ENCODE results near the gene APMAP.

APMAP gene, protein sequence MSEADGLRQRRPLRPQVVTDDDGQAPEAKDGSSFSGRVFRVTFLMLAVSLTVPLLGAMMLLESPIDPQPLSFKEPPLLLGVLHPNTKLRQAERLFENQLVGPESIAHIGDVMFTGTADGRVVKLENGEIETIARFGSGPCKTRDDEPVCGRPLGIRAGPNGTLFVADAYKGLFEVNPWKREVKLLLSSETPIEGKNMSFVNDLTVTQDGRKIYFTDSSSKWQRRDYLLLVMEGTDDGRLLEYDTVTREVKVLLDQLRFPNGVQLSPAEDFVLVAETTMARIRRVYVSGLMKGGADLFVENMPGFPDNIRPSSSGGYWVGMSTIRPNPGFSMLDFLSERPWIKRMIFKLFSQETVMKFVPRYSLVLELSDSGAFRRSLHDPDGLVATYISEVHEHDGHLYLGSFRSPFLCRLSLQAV

DNA sequence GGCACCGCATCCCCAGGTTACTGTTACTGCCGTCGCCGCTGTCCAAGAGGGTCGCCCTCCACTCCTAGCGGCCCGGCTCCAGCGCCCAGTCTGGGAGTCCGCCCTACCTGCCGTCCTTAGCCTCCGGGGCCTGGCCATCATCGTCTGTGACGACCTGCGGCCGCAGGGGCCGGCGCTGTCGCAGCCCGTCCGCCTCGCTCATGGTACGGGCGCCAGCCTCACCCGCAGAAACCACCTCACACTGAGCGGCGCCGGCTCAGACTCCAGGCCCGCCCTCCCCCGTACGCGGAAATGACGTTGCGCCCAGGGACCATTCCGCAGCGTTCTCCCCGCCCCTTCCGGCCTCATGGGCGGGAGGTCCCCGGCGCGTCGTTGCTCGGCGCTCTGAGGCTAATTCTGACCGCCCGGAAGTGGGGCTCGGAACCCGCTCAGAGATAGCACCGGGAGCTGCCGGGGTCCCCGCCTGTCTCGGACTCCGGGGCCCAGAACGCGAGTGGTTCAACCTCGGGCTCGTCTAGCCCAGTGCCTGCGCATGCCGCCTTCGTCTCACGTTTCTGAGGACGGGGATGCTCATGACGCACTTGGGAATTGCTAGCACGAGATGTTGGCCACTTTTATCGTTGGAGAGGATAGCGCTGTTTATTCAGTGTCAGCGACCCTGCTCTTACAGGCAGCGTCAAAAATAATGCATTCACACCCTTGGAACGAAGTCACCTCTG is at the start of gene APMAP:
TSS of gene APMAP (minus strand) at position 265 of the 719 bp plus-strand sequence. CDS start at position 202, 63 bp downstream.
- DNase-seq: peak; percentile 75

DNA sequence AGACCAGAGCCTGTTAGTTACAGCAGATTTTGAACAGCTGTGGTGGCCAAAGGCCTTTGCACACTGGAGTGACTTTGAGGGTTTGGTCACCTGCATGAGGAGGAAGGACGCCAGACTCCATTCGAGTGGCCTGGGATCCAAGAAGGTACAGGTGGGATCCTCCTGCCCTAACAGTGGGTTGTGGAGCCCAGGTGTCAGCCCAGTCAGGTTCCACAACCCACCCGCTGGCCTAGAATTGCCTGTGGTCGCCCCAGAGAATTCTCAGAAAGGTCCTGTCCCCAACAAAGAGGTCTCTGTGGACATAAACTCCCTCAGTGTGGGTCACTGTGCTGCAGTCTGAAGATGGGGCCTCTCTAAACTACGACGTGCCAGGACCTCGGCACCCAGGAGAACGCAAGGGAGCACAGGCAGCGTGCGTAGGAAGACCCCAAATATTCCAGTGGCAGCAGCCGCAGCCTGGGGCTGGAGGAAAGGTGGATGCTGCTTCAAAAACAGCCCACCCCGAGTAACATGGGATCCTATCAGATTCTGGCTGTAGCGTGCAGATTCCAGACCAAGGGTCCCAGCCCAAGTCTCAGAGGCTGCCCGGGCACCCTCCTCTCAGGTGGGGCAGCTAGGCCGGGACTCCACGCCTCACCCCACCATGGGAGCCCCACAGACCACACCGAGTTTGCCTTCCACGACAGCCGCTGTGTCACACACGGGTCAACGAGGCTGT is 49.4 kb upstream of the APMAP start:
- no peak for DNase-seq

DNA sequence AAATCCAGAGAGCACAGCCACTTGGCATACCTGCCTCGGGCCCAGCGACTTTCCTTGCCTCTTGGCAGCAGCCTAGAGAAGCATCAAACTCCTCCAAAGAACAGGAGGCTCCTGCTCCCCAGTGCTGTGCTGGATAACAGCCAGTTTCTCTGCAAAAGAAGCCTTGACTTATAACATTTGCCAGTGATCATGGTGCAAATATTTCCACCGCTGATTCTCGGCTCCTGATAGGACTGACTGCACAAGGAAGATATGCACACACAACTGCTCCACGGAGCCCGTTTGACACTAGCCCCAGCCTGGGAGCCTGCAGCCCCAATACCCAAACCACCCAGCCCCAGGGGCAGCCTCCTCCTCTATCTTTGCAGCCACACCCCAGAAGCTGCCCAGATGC is 47.9 kb upstream of the APMAP start:
- DNase-seq: no peak

DNA sequence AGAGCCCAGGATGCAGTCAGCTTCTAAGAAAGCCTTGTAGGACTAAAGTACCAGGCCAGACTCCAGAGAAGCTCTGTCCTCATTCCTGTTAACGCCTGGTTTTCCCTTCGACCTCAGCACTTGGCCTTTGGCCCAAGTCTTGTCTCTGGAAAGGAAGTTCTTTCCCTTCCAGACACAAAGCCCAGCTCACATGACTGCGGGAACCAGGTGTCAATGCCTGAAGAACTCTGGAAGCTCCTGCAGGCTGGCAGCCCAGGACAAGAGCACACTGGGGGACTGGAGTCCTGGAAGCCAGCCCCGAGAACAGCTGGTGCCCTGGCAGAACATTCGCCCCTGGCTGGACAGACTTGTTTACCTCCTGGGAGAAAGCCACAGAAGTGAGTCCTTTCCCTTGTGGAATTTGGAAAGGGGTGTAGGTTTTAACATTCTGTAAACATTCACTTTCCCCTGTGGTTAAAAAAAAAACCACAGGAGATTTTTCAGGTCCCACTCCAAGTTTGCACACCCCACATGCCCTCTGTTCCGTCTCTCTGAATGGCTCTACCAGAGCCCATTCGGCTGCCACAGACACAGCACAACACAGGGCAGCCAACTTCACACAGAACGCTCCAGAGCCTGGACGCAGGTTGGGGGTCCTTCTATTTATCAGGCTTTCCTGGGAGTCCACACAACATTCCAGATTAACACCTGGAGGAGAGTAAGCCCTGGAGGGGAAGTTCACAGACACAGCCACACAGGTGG is 47.3 kb upstream of the APMAP start:
- peak; percentile 52 for DNase-seq

DNA sequence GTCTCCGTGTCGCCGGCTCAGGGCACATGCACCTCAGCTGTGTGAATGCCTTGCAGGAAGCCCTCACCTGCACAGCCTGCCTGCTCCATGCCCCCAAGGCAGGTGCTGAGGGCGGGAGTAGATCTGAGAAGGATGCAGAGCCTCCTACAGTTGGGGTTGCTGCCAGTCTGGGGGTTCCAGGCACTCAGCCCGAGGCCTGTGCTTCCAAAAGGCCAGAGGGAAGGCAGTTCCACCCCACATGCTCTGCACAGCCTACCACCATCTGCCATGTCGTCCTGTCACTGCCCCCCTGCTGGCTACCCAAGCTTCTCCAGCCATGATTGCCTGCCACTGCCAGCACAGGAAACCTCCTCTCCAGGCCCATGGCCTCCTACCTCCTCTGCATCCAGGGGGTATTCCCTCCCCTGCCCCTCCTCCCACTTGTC is 46.1 kb upstream of the APMAP start:
- peak; percentile 54 for DNase-seq

DNA sequence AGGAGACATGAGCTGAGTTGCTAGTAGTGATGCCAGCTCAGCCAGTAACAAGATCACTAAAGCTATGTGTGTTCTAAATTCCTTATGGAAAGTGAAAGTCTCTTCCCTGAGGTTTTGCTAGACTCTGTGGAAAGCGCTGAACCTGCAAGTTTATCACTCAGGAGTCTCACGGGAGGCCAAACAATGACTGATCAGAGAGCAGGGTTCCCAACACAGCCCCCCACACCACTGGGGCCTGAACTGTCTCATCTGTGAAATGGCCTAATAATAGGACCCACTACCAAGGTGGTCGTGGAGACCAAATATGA is 45.5 kb upstream of the APMAP start:
- DNase-seq: no peak

DNA sequence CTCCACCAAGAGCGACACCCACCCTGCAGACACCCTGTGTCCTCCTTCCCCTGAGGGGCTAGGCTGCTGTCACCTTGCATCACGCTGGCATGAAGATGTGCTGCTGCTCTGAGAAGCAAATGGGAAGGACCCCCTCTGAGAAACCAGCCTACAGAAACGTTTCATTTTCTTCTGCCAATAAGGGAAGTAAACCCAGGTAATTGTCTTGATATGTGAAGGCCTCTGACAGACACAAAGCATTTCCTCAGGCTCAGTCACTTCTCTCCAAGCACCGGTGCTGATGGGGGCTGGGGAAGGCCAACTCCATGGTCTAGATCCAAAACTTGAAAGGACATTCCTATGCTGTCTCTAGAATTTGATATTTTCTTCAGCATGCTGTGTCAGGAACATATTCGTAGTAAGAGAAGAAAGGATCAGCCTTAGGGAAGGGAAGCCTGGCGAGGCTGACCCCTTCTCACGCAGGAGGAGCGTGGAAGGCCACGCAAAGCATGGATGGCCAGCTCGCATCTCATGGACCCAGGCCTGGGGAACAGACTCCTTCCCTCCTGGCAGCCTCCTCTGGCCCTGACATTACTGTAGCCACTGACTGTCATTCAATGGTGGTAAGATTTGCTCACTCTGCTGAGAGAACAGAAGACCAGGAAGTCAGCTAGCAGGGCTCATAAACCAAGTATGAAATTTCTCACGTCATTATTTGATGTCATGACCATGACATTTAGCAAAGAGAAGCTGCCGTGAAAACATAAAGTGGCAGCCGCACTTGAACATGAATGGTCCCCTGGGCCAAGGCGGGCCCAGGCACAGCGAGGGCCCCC is 44.9 kb upstream of the APMAP start:
- no peak for DNase-seq

DNA sequence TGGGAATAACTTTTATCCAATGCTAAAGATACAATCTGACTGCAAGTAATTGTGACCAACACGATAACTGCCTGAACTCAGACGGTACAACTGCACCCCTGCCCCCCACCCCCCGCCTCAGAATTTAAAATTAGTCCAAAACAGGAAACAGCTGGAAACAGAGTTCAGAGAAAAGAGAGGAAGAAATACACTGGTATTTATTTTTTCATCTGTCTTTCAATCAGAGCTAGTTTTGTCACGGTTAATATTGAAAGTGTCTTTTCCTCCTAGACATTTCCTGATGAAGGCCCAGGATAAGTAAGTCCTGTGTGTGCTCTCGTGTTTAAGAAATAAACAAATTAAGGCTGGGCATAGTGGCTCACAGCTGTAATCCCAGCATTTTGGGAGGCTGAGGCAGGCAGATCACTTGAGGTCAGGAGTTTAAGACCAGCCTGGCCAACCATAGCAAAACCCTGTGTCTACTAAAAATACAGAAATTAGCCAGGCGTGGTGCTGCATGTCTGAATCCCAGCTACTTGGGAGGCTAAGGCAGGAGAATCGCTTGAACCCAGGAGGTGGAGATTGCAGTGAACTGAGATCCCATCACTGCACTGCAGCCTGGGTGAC is 43.9 kb upstream of the APMAP start:
- DNase-seq: no peak

DNA sequence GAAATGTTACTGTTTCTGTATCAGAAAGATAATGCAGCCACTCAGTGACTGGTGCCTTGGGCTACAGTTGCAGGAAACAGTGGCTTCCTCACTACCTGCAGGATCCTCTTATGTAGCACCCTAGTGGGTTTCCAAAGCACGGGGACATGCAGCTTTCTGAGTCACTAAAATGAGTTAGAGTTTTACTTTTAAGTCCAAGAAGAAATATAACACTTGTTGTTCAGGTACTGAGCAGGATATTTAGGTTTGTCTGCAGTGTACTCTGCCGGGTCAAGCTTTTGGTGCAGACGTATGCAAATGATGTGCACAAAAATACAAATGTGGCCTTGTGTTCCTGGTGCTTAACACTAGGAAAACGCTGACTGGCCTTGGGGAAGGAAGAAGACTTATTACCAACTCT is 43.4 kb upstream of the APMAP start:
- no peak for DNase-seq

DNA sequence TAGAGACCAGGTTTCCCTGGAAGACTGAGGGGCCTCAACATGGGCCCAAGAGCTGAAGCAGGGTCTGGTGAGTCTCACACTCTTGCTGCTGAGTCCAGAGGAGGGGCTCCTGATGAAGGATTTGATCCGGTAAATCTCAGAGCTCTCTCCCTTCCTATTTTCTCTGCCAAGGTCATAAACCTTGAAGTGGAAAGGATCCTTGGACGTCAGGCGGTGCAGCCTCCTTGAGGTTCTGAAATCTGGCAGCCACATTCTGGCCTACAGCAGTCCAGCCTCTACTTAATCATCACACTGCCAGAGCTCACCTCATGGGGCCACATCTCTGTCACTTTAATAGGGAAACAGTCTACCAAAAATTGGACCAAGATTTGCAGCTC is 41.4 kb upstream of the APMAP start:
- no peak for DNase-seq

DNA sequence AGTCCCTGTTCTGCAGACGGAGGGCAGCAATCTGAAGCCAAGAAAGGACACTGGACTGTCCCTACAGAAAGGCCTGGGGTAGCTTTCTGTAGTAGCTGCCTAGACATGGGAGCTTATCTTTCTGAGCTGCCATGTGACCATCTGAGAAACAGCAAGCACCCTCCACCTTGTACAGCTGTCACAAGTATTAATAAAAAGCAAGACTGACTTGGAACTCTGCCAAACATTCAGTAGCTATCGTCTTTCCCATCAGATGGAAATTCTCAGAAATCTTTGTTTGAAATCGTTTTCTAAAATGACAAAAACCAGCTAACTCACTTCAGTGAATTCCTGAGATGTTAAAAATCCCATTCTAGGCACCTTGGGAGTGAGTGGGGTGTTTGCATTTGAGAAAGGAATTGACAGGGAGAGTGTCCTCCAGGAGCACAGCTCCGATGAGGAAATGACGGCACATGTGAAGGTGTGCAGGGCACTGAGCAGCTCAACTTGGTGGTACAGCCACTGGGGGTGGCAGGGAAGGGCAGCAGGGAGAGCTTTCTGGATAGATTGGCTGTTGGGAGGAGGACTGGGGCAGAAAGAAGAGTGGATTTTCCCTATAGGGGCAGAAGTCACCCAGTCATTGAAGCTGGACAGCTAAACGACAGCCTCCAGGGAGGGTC is 40.8 kb upstream of the APMAP start:
- peak; percentile 10 for DNase-seq

DNA sequence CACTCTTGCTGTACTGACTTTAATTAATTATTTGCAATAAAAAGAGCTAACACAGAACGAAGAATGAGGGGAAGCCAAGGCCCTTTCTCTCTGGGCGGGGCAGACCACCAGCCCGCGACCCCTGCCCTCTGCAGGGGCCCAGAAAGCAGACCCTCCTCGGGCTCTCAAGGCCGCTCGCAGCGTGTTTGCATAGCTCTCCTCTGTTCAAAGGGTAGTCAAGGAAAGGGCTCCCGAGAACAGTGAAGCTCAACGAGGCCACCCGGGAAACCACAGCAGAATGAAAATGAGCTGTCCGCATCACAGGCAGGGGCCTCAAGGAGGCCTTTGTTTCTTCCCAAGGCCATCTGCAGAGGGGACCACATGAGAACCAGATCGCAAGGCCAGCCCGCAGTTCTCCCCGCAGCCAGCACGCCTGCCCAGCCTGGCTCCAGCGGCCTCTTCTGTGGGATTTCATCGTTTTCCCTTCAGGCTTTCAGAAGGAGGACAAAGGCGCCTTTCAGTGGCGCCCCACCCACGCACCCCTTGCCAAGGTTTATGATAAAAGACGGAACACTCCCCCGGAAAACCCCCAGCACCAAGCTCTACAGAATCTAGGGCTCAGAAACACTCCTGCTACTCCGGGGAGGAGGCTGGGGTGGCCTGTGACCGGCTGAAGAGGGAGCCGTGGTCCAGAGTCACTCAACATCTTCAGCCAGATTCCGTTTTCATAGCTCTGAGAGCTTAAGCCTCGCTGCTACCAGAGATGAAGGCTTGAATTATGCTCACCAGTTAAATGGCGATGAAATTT is 40.1 kb upstream of the APMAP start:
- no peak for DNase-seq

DNA sequence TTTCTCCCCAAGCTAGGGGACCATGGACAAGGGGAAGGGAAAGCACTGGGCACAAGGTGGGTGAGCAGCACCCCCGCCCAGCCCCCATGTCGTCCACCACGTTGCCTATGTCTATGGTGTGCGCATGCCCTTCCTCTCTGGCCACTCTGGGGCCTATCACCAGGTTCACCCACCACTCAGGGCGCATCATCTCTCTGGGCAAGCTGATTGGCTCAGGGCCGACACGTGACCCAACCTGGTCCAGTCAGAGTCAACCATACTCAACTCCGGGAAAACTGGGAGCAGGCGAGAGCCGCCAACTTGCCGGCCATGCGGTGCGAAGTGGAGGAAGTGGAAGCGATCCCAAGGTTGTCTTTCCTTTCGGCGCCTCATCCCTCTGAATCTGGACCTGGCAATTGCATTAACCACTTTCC is 39.5 kb upstream of the APMAP start:
- DNase-seq: no peak

DNA sequence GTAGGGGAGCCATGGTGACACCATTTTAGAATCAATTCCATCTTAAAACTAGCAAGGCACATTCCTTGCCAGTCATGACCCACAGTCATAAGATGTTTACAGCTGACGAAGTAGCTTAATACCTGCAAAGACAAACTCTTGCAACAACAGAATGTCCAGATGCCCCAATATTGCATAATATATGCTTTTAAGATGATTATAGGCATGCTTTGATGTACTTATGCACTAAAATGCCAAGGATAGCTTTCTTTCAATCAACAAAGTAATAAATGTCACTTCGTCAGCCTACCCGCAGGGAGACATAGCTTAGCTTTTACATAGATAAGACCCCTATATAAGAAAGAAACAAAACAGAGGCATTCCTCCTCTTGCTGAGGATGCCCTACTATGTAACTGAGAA is 38.7 kb upstream of the APMAP start:
- DNase-seq: no peak

DNA sequence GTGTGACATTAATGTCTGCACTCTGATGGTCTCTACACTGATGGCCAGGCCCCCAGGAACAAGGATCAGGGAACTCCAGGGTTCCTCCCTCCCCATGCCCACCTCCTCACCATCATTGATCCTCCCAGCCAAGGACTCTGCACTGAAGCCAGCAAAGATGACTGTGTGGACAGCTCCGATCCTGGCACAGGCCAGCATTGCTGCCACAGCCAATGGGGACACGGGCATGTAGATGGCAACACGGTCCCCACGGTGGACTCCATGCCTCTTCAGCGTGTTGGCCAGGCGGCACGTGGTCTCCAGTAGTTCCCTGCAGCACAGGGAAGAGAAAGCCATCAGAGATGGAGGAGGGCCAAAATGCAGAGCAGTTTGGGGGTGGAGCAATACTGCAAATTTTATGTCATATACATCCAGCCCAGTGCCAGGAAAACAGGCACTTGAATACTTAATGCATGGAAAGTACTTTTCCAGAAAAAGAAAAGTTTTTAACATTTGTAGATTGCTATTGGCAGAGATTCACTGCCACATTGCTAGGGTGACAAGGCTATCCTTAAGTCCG is 38.2 kb upstream of the APMAP start:
- no peak for DNase-seq

DNA sequence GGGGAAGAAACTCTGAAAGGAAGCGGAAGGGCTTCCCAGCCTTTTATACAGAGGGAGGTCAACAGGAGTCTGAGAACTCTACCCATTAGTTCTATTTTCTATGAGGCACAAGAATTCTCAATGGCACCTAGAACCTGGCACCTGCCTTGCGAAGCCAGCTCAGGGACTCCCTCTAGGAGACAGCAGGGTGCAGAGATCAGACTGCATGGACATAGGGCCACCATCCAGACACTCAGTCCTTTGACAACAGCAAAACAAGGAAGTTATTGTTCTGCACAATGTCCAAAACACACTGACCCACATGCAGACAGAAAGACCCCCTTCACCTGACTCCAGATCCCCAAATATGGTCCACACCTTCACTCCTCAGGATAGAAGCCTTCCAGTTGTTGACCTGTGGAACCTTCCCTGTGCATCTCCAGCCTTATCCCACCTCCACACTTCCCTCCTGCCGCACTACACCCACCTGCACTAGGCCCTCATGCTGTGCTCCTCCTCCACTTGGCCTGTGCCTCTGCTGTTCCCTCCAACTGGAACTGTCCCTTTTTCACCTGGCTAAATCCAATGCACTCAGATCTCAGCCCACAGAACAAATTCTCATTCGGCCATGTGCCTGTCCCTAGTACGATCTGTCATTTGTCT is 37.6 kb upstream of the APMAP start:
- no peak for DNase-seq

DNA sequence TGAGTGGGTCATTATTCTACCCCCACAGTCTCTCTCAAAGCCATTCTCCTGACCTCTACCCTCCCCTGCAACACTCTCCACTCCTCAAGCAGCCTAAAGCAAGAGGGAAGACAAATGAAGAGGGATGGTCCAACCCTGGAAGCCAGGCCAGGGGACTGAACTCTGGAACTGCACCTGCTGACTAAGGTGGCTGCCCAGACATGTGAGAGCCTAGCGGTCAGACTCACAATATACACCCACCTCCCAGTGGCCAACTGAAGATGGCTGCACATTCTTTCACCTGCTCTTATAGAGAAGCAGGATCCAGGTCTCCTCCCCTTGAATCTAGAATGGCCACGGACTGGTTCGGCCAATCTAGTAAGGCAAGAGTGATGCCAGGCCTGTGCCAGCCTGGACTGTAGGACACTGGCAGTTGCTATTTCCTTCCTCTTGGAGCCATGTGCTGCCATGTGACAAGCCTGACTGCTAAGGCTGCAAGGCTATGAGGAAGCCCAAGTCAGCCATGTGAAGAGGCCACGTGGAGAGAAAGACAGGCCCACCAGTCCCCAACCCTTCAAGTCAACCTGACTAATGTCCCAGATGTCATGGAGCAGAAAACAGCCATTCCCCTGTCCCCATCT is 33.5 kb upstream of the APMAP start:
- no peak for DNase-seq

DNA sequence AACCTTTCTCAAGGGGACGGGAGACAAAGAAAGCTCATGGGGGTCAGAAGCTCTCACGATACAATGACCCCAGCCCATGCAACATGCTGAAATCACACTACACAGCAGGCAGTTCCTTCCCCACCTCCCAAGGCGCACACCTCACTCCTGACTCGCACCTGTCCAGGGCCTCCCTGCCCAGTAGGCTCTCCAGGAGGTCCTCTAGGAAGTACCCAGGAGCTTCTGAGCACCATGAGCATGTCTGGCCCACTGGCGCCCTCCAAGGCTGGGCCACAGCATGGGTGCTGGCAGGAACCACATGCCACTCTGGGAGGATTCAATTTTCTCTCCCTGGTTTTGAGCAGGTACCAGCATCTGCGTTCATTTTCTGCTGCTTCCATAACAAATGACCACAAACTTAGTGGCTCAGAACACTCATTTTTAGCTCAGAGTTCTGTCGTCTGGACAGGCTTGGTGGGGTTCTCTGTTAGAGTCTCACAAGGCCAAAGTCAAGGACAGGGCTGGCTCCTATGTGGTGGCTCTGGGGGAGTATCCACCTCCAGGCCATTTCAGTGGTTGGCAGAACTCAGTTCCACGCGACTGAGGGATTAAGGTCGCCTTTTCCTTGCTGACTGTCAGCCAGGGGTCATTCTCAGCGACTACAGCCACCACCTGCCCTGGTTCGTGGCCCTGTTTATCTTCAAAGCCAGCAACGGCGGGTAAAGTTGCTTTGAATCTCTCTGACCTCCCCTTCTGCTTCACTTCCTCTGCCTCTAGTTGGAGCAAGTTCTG is 32.7 kb upstream of the APMAP start:
- no peak for DNase-seq
